Activated CD4-positive, alpha-beta T cell treated with anti-CD3 and anti-CD28 coated beads, Interleukin-2, amount 50 U/mL, for 48 hours (primary cell): ENCODE data around the gene ARHGAP35.
"Not testable (repeated sequence)": the region's sequence is repeated elsewhere in the genome, so short reads cannot be mapped to it uniquely, and the experiment has no call there.

Source experiments
- DNase-seq, 2 experiments: peaks; one replicate each; pipeline ENCODE4 v3.0.0-alpha.2; 2020

Gene ARHGAP35

GRCh38 chr19:46860846-46861690 lies at the start of gene ARHGAP35:
Gene ARHGAP35 (plus strand): TSS chr19:46860997. CDS start chr19:46918676, 57,679 bp downstream.
- DNase-seq: peak; percentile 18 to 21

DNA sequence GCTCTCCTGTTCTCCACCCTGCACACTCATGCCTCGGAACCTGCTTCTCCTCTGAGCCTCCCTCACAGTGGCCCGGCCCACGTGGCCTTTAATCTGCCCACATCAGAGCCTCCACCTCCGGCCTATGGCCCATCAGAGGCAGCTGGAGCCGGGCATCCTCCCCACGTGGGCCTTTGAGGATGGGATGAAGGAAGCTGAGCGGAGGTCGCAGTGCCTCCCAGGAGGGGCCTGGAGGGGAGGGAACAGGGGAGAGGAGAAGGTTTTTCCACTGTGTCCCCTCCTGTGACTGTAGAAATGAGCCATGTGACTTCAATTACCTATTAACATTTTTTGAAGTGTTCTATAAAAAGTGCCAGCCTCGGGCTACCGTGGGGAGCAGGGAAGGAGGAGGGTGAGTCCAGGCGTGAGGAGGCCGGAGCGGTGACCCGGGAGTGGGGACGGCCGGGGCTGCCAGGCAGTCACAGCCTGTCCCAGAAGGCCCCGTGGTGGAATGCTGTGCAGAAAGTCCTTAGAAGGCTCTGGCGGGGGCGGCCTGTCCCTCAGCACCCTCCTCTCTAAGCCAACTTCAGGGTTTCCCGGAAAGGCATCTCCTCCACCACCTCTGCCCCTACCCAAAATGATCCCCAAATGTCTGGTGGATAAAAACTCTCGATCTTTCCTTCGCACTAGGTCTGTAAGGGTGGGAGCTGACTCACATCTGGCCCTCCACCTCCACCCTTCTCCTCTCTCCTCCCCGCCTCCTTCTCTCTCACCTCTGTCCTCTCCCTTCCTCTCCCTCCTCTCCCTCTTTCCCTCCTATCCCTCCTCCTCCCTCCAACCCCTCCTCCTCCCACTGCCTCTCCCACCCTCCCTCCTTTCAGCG lies 47.6 kb upstream of the ARHGAP35 start:
- DNase-seq: no peak

- DNase-seq: no peak
Observed at GRCh38 chr19:46813839-46814358, 46.9 kb upstream of the ARHGAP35 start.

DNA sequence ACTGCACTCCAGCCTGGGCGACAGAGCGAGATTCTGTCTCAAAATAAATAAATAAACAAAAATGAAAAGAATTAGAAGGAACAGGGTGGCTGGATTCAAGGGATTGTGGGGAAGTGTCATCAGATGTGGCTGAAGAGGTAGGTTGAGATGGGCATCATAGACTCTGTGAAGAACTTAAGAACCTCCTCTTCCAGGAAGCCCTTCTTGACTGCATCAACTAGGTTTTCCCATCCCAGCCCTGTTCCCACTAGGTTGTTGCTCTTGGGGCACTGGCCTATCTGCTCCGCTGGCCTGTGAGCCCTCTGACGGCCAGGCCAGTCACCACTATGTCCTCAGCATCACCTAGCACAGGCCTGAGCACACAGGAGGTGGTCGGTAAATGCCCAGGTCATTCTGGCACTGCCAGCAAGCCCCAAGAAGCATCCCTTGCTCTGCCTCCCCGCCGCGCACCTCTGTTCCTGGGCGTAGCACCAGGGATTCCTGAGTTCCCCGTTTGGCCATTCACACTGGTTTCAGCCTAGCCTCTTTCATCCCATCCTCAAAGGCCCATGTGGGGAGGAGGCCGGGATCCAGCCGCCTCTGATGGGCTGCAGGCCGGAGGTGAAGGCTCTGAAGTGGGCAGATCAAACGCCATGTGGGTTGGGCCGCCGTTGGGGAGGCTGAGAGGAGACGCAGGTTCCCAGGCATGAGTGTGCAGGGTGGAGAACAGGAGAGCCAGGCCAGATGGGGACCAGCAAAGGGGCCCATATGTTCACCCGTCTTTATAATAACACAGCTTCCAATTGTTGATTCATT lies 44.8 kb upstream of the ARHGAP35 start:
- no peak for DNase-seq

DNA sequence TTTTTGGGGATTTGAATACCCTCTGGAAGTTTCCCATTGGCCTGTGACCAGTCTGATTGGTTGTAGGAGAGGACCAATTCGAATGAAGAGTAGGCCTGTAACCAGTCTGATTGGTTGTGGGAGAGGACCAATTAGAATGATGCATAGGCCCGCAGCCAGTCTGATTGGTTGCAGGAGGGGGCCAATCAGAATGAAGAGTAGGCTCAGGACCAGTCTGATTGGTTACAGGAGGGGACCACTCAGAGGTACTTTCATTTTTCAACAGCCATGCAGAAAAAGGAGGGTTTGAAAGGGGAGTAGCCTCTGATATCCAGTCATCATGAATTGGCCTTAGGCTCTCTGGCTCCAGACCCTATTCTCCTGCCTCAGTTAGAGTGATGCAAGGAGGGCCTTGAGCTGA lies 42.0 kb upstream of the ARHGAP35 start:
- DNase-seq: peak in 1 of 2 experiments; percentile 18

- peak; percentile 56 to 62 for DNase-seq
Observed at GRCh38 chr19:46821512-46822409, 39.0 kb upstream of the ARHGAP35 start.

DNA sequence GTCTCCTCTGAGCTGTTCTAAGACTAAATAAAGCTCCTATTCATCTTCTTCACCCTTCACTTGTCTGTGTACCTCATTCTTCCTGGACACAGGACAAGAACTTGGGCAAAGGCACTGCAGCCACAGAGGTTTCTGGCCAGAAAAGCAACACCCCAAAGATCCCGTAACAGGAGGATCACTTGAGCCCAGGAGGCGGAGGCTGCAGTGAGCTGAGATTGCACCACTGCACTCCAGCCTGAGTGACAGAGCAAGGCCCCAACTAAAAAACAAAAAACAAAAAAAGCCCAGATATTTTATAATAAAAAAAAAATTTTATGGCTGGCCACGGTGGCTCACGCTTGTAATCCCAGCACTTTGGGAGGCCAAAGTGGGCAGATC lies 38.4 kb upstream of the ARHGAP35 start:
- not testable (repeated sequence) for DNase-seq

- no peak for DNase-seq
Observed at GRCh38 chr19:46823049-46823448, 37.7 kb upstream of the ARHGAP35 start.

DNA sequence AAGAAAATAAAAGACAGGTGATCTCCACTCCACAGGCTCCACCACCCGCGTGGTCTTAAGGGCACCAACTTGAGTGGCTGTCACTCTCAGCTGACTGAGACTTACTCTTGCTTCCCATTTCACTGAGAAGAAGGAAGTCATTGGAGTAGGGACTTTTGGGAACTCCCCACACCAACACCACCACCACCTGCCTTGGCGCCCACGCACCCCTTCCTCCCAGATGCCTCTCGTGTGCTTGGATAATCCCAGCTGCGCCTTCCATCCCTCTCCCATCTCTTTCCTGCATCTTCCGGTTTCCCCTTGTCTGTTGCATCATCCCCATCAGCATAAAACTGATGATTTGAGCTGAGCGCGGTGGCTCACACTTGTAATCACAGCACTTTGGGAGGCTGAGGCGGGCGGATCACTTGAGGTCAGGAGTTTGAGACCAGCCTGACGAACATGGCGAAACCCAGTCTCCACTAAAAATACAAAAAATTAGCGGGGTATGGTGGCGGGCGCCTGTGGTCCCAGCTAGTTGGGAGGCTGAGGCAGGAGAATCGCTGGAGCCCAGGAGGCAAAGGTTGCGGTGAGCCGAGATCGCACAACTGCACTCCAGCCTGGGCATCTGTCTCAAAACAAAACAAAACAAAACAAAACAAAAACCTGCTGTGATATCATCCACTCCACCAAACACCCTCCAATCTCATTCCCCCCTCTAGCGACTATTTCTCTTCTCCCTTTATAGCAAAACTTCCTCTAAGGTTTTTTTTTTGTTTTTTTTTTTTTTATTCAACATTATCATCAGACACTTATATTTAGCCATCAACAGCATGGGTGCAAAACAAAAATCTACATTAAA lies 35.7 kb upstream of the ARHGAP35 start:
- DNase-seq: no peak

GRCh38 chr19:46825731-46826055 lies 35.1 kb upstream of the ARHGAP35 start:
- DNase-seq: no peak

- DNase-seq: peak; percentile 60 to 72
Observed at GRCh38 chr19:46828484-46828883, 32.3 kb upstream of the ARHGAP35 start.

DNA sequence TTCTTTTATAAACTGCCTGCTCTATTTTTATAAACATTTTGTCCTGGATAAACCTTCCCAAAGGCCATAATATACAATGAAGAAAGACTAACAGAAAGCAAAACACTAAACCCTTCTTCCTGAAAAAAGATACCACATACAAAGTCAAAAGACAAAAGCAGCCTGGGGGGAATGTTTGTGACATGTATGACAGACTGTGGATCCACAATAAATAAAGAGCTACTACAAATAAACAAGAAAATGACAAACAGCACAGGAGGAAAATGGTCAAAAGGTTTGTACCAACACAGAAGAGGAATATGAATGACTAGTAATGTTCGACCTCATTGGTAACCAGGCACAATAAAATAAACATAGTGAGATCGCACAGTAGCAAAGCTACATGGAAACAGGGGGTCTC lies 29.9 kb upstream of the ARHGAP35 start:
- no peak for DNase-seq

DNA sequence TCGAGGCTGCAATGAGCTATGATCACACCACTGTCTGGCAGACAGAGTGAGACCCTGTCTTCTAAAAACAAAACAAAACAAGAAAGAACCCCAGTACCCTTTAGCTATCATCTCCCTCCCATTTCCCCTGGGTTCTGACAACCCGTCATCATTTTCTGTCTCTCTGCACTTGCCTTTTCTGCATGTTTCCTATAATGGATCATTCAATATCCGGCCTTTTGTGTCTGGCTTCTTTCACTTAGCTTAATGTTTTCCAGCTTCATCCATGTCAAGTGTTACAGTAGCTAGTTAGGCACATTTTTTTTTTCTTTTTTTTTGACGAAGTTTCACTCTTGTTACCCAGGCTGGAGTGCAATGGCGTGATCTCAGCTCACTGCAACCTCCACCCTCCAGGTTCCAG lies 26.7 kb upstream of the ARHGAP35 start:
- no peak for DNase-seq

DNA sequence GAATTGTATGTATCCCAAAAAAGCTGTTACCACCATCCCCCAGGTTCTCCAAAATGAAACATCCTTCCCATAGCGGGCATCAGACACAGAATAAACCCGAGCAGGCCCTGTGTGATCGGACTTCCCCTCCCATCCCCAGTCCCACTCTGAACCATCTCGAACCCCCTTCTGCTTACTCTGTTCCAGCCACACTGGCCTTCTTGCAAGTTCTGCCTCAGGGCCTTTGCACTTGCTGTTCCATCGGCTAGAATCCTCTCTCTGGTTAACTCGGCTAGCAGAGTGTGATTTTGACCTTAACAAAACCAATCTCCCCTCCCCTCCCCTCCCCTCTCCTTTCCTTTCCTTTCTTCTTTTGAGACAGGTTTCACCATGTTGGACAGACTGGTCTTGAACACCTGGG lies 25.8 kb upstream of the ARHGAP35 start:
- no peak for DNase-seq

DNA sequence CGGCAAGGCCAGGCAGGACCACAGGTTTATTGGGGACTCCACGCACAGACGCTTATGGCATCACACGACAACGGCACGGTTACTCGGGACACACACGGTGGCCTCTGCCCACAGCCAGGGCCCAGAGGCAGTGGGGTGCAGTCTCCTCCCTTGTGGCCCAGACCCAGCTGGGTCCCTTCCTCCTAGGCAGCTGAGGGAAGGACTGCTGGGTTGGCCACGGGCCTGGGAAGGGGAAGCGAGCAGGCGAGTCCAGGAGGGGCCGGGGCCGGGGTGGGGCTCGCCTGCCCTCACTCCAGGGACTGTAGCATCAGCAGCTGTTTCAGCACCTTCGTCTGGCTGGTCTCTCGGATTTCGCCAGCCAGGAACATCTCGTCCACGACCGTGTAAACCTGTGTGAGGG lies 22.6 kb upstream of the ARHGAP35 start:
- DNase-seq: no peak

- DNase-seq: no peak
Observed at GRCh38 chr19:46839752-46840497, 20.9 kb upstream of the ARHGAP35 start.

DNA sequence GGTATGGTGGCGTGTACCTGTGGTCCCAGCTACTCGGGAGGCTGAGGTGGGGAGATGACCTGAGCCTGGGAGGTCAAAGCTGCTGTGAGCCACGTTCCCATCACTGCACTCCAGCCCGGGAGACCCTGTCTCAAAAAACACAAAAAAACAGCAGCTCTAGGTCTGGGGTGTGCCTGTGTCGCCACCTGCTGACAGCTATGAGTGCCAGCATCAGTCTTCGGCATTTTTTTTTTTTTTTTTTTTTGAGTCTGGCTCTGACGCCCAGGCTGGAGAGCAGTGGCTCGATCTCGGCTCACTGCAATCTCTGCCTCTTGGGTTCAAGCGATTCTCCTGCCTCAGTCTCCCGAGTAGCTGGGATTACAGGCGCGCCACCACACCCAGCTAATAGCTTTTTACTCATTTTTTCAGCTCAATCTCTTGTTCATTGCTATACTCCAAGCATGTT lies 20.3 kb upstream of the ARHGAP35 start:
- peak; percentile 34 to 47 for DNase-seq

- no peak for DNase-seq
Observed at GRCh38 chr19:46841458-46842083, 19.2 kb upstream of the ARHGAP35 start.

DNA sequence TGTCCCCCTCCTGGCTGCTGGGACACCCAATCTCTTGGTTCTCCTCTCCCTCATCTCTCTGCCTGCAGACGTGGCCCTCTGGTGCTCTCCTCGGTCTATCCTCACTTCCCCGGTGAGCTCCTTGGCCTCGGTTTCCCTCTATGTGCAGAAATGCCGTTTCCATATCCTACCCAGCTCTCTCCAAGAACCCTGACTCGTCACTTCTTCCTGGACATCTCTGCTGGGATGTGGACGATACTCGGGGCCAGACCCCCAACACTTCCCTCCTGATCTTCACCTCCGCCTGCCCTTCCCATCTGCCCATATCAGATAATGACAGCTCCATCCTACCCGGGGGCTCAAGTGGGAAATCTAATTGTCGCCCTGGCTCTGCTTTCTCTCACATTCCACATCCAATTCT lies 18.0 kb upstream of the ARHGAP35 start:
- no peak for DNase-seq

GRCh38 chr19:46844067-46844489 lies 16.7 kb upstream of the ARHGAP35 start:
- DNase-seq: no peak
